Gastroesophageal sphincter (tissue), 4 donors: ENCODE results near the gene TUBA1A. TPM values are rescaled to one million over a fixed set of nuclear protein-coding genes. Genes with fewer than 3 reads are reported as not detected.

Experiments
- ATAC-seq: fragments of 150-250 bp; one replicate; pipeline ENCODE4 v1.9.1; 2016; ENCODE audit warnings: mild to moderate bottlenecking, moderate library complexity
- H3K27ac ChIP-seq, 4 donors: fragments of 200-600 bp; sonication (generic) in 3 of 4; 1 replicate in 3 of 4; 2 replicates in 1 of 4; pipeline ENCODE4 v1.5.1; 2016 to 2019
- H3K27me3 ChIP-seq: fragments of 200-600 bp; sonication (generic); one replicate; pipeline ENCODE4 v1.5.1; 2019
- H3K36me3 ChIP-seq, 2 donors: fragments of 200-600 bp; sonication (generic); one replicate each; pipeline ENCODE4 v1.5.1; 2019; ENCODE audit warnings: control low read depth in 1 of 2
- H3K4me1 ChIP-seq, 3 donors: fragments of 200-600 bp; sonication (generic); 1 replicate in 2 of 3; 2 replicates in 1 of 3; pipeline ENCODE4 v1.5.1; 2016 to 2019; ENCODE audit warnings: control low read depth in 2 of 3
- H3K4me3 ChIP-seq, 2 donors: fragments of 200-600 bp; sonication (generic); one replicate each; pipeline ENCODE4 v1.5.1; 2019; ENCODE audit warnings: mild to moderate bottlenecking in 1 of 2, moderate library complexity in 1 of 2
- H3K9me3 ChIP-seq, 3 donors: fragments of 200-600 bp; sonication (generic); one replicate each; pipeline ENCODE4 v1.5.1; 2017 to 2019; ENCODE audit warnings: control low read depth in 2 of 3
- EP300 ChIP-seq: sonication (generic); formaldehyde crosslinking; IDR thresholded peaks from one replicate; pipeline ENCODE4 v1.6.1; 2017; ENCODE audit warnings: antibody characterized with exemption, mild to moderate bottlenecking
- POLR2A ChIP-seq, 2 donors: fragments of 450-650 bp; IDR thresholded peaks; one replicate each; pipeline ENCODE4 v1.6.1; 2017; ENCODE audit warnings: antibody characterized with exemption in 2 of 2, mild to moderate bottlenecking in 2 of 2, moderate library complexity in 1 of 2
- POLR2AphosphoS5 ChIP-seq: sonication (generic); formaldehyde crosslinking; IDR thresholded peaks from one replicate; pipeline ENCODE4 v1.6.1; 2017; ENCODE audit warnings: antibody characterized with exemption
- WGBS, 2 donors: methylation state at CpG; one replicate each; pipeline ENCODE4 v1.1.5; 2018; ENCODE audit warnings: low coverage in 1 of 2; 5-methylcytosine and 5-hydroxymethylcytosine counted together
- total RNA-seq, 4 donors: library from RNA; depleted of rRNA; stranded (reverse); fragments of >200 nt; gene quantifications; one replicate each; pipeline ENCODE4 v1.1.0, GENCODE V29; 2016
- TF ChIP-seq, protein P1 (sequence below), 4 experiments: fragments of 200-600 bp in 2 of 4; fragments of 450-650 bp in 2 of 4; sonication (generic) in 1 of 4; IDR thresholded peaks; one replicate each; pipeline ENCODE4 v1.5.1; 2017 to 2019; ENCODE audit warnings: antibody characterized with exemption in 4 of 4, mild to moderate bottlenecking in 2 of 4, moderate library complexity in 2 of 4

TUBA1A gene
- total RNA-seq, 4 donors from 2014 or later = 514 to 1,167 (median 639) TPM

DNA sequence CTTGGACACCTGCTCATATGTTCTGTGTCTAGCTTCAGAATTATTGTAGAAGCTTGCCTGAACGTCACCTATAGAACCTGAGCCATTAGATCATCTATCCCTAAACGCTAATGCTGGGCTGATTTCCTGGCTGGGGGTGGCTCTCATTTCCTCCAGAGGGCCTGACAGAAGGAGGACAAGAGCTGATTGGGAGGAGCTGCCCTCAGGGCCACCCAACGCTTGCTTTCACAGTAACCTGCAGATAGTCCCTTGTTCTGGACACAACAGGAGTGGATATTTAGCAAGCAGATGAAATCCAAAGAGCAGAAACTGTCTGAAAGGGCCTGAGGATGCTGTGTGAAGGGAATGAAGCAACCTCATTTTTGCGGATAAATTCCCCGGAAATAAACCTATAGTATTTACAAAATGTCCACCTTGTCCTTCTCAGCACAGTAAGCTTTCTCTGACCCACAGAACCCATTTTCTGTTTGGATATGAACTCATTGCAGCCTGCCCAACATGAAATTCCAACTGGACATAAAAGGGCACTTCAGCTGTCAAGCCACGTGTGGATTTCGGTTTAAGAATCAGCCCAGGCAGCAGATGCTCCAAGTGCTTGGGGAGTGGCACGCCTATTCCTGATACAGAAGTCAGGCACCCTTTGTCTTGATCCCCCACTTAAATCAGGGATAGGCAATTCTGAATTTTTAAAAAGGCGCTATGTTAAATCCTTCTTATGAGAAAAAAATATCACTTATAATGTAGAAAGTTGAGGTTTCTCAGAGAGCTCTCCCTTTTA lies 43.2 kb upstream of the TUBA1A start:
- no peak for TF ChIP-seq EP300
- TF ChIP-seq POLR2A (IDR thresholded peaks at IDR 0.05) = no peak
- TF ChIP-seq, protein P1, sequence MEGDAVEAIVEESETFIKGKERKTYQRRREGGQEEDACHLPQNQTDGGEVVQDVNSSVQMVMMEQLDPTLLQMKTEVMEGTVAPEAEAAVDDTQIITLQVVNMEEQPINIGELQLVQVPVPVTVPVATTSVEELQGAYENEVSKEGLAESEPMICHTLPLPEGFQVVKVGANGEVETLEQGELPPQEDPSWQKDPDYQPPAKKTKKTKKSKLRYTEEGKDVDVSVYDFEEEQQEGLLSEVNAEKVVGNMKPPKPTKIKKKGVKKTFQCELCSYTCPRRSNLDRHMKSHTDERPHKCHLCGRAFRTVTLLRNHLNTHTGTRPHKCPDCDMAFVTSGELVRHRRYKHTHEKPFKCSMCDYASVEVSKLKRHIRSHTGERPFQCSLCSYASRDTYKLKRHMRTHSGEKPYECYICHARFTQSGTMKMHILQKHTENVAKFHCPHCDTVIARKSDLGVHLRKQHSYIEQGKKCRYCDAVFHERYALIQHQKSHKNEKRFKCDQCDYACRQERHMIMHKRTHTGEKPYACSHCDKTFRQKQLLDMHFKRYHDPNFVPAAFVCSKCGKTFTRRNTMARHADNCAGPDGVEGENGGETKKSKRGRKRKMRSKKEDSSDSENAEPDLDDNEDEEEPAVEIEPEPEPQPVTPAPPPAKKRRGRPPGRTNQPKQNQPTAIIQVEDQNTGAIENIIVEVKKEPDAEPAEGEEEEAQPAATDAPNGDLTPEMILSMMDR (IDR thresholded peaks at IDR 0.05) = no peak
- TF ChIP-seq POLR2AphosphoS5 = no peak
- H3K9me3 ChIP-seq = no peaks in the 10 kb centered on the region
- H3K4me1 ChIP-seq = peaks cover 9 to 30% (median 22%) of the 10 kb centered on the region in 3 donors
- no peaks in the 10 kb centered on the region for H3K27me3 ChIP-seq
- no peak for ATAC-seq
- 25 to 49% methylated on average over 5 to 8 of the region's 9 CpGs for WGBS, 2 donors
- H3K27ac ChIP-seq = peak overlapping the region; percentile 86 to 90 (median 88)
- peak overlapping the region in 1 of 2 donors; percentile 56 for H3K4me3 ChIP-seq
- H3K36me3 ChIP-seq = no peaks in the 10 kb centered on the region

DNA sequence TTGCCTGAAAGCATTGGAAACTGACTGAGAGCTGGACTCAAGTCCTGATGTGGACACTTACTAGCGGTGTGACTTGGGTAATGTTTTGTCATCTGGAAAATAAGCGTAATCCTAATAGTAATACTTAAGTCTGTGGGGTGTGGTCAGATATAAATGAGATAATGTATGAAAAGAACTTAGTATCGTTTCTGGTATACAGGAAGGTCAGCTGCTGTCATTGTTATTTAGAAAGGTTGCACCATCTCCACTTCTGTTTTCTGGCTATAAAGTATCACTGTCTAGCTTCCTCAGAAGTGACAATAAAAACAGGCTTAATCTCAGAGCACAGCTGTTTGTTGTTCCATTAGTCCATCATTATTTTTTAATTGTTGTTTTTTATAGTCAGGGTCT lies 41.9 kb upstream of the TUBA1A start:
- H3K27ac ChIP-seq = peak overlapping the region in 1 of 4 donors; percentile 86
- WGBS, 2 donors = 71 to 81% methylated on average over 3 of the region's 3 CpGs

DNA sequence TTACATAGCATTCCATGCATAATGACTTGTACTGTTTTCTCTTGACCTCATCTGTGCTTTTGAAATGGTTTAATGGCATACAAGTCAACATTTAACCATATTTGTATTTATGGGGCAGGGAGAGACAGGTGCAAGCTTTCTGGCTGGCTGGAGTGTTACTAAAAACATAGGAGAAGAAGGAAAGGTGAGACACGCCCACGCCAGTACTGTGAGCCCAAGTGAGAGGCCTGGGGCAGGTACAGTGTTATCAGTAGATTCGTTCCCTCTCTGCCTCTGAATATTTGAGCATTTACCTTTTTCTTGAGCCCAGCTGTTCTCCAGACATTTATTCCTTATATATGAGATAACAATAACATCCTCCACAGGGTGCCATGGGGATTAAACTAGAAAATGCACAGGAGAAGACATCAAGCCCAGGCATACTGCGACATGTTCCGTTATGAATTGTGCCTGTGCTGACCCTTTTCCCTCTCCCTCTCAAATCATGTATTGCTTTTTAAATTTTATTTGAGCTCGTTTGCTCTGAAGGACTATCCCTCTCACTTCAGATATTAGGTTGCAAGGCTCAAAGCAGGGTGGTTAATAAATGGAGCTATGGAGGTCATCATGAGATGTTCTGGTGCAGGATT lies 41.4 kb upstream of the TUBA1A start:
- Histone ChIP-seq H3K27me3 (no peaks in the 10 kb centered on the region), H3K27ac (no peak overlapping the region), H3K4me1 (peaks cover 9 to 36% (median 22%) of the 10 kb centered on the region in 3 donors), H3K36me3 (no peaks in the 10 kb centered on the region), H3K9me3 (no peaks in the 10 kb centered on the region), H3K4me3 (no peak overlapping the region)
- TF ChIP-seq POLR2AphosphoS5 (no peak), POLR2A (IDR thresholded peaks at IDR 0.05) (no peak), EP300 (no peak)
- TF ChIP-seq, protein P1 (IDR thresholded peaks at IDR 0.05) = no peak
- 81 to 91% methylated on average over 6 of the region's 6 CpGs for WGBS, 2 donors
- ATAC-seq = no peak

More for the DNA sequence above, 41.9 kb upstream of the TUBA1A start:
- H3K4me1 ChIP-seq = peaks cover 9 to 30% (median 22%) of the 10 kb centered on the region in 3 donors
- H3K9me3 ChIP-seq = no peaks in the 10 kb centered on the region
- no peak overlapping the region for H3K4me3 ChIP-seq
- H3K36me3 ChIP-seq = no peaks in the 10 kb centered on the region
- H3K27me3 ChIP-seq = no peaks in the 10 kb centered on the region
- ATAC-seq = no peak
- TF ChIP-seq POLR2AphosphoS5 = no peak
- no peak for TF ChIP-seq POLR2A (IDR thresholded peaks at IDR 0.05)
- TF ChIP-seq, protein P1 (IDR thresholded peaks at IDR 0.05) = no peak
- TF ChIP-seq EP300 = no peak

DNA sequence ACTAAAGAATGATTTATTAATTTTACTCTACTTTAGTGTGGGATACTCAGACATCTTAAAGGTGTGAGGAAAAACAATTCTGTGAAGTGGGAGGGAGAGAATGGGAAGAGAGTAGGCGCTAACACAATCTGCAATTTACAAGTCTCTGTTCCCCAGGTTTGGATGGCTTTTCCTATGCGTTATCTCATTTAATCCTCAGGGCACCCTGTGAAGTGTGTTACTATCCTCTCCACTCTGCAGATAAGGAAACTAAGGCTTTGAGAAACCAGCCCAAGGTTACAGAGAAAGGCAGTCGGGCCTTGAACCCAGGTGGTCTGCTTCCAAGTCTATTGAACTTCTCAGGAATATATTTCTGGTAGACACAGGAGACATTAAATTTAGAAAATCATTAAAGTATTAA lies 39.8 kb upstream of the TUBA1A start:
- peaks cover 3 to 29% (median 15%) of the 10 kb centered on the region in 3 donors for H3K4me1 ChIP-seq
- TF ChIP-seq EP300 (no peak), POLR2A (IDR thresholded peaks at IDR 0.05) (no peak), POLR2AphosphoS5 (no peak)
- TF ChIP-seq, protein P1 (IDR thresholded peaks at IDR 0.05) = no peak
- WGBS, 2 donors = 75% methylated on average over 2 to 3 of the region's 3 CpGs
- H3K9me3 ChIP-seq = no peaks in the 10 kb centered on the region
- ATAC-seq = no peak
- no peak overlapping the region for H3K27ac ChIP-seq
- no peaks in the 10 kb centered on the region for H3K27me3 ChIP-seq
- no peak overlapping the region for H3K4me3 ChIP-seq
- H3K36me3 ChIP-seq = no peaks in the 10 kb centered on the region
